ENCODE data around the gene COG4.

COG4 gene

DNA sequence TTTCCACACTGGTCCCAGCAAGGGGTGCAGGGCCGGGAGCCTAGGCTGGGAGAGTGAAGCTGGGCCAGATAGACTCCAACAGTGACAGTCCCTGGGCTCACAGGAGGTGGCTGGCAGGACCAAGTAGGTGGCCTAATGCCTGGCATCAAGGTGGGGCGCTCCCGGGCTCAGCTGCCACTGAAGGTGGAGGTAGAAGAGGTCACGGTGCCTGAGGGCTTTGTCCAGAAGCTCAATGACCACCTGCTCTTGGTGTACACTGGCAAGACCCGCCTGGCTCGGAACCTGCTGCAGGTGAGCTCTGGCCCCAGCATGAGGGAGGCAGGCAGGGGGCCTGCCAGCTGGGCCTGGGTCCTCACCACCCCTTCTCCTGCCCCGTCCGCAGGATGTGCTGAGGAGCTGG, 45.2 kb downstream of the COG4 start:
- DNase-seq, result no peak

DNA sequence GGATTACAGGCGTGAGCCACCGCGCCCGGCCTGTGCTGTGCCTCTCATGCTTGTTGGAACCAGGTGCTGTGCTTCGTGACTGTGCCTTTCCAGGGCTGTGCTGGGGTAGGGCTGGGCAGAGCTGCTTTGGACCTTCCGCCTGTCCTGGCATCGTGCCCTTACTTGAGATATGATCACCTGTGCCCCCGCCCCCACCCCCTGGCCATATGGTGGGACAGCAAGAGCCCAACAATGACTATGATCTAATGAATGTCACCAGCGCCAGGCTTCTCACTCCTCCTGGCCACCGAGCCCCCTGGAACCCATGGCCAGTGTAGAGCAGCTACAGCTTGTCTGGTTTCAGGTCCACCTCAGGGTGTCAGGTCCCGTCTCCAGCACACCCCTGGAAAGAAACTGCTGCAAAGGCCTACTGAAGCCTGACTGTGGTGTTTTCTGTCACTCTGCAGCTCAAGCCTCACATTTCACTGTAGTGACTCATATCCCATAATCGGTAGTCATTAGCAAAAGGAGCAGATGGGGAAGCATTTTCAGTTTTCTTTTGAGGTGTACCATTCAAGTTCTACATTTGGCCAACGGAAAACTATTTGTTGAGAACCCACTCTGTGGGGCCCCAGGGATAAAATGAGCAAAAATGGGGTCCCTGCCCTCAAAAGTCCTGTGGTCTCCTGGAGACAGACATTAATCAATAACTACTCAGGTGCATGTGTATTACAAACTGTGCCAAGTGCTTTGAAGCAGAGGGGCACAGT, 46.9 kb downstream of the COG4 start:
- peak; percentile 58 for DNase-seq

DNA sequence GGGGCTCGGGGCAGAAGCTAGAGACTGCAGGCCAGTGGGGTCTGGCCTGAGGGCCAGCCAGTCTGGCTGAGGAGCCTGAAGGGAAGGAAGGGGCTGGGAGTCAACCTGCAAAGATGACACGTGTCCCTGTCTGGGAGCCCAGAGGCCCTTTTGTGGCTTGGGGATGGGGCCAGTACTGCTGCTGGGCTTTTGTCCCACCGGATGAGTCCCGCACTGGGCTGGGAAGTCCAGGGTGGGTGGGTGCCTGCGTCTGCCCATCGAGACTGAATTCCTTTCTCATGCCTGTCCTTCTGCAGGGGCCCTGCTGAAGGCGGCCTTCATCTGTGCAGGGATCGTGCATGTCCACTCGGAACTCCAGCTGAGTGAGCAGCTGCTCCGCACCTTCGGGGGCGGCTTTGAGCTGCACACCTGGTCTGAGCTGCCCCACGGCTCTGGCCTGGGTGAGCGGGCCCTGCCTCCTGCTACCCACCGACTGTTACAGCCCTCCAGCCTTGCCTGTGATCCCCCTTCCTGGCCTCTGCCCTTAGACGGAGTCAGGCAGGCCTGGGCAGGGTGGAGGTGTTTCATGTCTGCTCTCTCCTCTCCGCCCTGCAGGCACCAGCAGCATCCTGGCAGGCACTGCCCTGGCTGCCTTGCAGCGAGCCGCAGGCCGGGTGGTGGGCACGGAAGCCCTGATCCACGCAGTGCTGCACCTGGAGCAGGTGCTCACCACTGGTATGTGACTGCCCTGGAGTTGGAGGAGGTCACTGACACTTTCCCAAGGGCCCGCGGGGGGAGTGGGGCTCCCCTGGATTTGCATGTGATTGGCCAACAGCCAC, 48.1 kb downstream of the COG4 start:
- no peak for DNase-seq

DNA sequence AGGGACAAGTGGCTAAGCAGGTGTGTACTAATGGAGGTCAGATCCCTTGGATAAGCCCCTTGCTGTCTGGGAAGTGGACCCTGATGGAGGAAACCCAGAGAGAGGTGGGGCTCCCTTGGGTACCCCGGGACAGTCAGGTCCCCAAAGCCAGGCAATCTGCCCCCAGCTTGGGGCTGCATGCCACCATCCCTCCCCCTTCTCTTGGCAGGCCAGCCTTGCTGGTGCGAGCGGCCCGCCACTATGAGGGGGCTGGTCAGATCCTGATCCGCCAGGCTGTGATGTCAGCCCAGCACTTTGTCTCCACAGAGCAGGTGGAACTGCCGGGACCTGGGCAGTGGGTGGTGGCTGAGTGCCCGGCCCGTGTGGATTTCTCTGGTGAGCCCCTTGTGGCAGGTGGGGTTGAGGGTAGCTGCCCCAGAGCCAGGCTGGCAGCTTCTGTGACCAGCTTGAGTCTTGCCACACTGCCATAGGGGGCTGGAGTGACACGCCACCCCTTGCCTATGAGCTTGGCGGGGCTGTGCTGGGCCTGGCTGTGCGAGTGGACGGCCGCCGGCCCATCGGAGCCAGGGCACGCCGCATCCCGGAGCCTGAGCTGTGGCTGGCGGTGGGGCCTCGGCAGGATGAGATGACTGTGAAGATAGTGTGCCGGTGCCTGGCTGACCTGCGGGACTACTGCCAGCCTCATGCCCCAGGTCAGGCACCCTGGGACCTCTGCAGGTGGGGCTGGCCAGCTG, 48.9 kb downstream of the COG4 start:
- DNase-seq, result no peak

DNA sequence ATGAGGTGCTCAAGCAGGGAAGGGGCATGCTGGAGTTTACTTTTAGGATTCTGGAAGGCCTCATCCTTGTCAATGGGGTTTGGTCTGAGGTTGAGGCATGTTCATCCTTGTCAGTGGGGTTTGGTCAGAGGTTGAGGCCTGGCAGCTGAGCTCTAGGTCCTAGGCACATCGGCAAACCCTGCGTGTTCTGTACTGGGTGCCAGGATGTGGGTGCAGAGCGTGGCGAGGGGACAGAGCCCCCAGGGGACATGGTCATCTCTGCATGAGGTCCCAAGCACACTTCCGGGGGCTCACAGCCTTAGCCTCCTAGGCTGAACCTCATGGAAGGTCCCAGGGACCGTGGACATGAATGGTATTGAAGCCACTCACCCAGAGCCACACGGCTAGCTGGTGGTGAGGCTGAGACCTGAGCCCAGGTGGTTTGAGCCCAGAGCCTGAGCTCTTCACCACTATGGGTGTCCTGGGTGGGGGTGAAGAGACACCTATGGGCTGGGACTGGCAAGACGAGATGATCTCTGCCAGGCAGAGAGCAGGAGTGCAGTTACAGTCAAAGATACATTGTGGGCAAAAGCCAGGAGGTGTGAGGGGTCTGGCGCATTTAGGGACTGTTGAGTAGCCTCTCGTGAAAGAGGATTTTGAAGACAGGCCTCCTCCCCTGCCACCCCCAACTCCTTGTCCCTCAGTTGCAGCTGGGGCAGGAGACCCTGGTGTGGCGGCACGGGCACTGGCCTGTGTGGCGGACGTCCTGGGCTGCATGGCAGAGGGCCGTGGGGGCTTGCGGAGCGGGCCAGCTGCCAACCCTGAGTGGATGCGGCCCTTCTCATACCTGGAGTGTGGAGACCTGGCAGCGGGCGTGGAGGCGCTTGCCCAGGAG, 49.7 kb downstream of the COG4 start:
- no peak for DNase-seq

DNA sequence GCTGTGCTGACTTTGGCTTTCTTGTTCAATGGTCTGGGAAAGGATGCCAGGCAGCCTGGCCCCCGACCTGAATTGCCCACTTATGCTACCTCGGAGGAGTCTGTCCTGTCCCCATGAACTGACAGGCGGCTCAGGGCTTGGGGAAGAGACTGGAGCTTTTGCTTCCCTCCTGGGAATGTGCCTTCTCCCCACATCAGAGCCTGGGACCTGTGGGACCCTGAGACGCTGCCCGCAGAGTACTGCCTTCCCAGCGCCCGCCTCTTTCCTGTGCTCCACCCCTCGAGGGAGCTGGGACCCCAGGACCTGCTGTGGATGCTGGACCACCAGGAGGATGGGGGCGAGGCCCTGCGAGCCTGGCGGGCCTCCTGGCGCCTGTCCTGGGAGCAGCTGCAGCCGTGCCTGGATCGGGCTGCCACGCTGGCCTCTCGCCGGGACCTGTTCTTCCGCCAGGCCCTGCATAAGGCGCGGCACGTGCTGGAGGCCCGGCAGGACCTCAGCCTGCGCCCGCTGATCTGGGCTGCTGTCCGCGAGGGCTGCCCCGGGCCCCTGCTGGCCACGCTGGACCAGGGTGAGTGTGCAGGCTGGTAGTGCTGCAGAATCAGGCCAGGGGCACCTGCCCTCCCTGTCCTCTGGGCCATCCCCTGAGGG, 50.4 kb downstream of the COG4 start:
- no peak for DNase-seq

DNA sequence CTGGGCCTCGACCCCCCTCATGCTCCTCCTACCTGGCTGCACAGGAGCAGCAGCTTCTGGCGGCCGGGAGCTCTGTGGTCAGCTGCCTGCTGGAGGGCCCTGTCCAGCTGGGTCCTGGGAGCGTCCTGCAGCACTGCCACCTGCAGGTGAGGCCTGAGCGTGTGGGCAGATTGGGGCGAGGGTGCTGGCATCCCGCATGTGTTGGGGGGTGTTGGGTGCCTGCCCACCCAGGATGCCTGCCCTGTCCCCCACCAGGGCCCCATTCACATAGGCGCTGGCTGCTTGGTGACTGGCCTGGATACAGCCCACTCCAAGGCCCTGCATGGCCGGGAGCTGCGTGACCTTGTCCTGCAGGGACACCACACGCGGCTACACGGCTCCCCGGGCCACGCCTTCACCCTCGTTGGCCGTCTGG, 52.4 kb downstream of the COG4 start:
- no peak for DNase-seq

DNA sequence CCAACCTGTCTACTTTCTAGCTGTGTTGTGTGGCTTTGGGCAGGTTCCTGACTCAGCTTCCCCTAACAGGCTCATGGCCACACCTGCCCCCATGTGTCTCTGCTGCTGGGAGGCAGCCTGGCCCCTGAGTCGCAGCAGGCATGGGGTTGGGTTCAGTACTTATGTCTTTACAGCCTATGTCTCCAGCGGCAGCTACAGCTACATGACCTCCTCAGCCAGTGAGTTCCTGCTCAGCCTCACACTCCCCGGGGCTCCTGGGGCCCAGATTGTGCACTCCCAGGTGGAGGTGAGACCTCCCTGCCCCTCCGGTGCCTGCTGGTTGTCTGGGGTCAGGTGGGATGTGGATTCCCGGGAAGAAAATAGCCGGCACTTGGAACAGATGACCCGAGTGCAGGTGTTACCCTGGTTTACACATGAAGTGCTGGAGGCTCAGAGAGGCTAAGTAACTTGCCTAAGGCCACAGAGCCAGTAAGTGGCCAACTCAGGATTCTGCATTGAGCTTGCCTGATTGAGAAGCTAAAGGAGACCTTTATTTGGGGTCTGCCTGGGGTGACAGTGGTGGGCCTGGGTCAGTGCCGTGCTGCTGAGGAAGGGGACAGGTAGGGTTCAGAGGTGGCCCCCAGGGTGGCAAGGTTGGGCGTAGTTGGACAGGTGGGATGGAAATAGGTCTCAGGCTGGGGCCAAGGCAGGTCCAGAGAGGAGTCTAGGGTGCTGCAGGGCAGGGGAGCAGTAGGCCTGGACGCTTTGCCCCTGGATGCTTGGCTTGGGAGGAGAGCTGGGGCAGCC, 53.0 kb downstream of the COG4 start:
- no peak for DNase-seq

DNA sequence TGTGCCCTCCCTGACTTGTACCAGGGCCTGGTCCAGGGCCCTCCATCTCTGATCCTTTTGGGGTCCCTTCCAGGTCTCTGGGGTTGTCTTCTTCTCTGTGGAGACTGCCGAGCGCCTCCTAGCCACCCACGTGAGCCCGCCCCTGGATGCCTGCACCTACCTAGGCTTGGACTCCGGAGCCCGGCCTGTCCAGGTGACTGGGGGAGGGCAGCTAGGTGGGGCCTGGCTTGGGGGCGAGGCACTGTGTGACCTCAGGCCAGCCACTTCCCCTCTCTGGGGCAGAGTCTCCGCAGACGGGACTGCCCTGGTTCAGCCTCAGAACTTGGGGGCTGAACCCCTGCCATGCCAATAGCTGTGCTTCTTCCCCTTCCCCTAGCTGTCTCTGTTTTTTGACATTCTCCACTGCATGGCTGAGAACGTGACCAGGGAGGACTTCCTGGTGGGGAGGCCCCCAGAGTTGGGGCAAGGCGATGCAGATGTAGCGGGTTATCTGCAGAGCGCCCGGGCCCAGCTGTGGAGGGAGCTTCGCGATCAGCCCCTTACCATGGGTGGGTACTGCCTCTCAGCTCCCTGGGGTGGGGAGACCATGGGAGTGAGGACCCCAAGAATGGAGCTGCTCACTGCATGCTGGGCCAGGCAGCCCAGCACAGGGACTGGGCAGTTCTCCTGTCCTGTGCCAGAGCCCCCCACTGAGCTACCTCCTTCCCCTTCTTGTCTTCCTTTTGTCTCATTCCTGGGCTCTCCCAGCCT, 54.4 kb downstream of the COG4 start:
- DNase-seq, result no peak

DNA sequence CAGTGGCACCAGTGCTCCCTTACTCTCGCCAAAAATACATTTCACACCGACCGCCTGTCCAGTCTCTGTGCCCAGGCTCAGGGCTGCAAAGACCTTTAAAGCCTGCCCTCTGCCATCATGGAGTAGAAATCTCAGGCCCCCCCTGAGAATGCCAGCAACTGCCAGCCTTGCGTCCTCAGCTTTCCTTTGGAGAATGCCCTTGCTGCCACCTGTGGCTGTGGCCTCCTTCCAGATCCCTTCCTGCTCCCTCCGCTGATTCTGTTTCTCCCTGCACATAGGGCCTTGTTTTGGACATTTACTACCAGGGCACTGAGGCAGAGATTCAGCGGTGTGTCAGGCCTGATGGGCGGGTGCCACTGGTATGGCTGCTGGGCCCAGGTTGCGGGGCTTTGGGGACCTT, 55.7 kb downstream of the COG4 start:
- DNase-seq, result no peak

DNA sequence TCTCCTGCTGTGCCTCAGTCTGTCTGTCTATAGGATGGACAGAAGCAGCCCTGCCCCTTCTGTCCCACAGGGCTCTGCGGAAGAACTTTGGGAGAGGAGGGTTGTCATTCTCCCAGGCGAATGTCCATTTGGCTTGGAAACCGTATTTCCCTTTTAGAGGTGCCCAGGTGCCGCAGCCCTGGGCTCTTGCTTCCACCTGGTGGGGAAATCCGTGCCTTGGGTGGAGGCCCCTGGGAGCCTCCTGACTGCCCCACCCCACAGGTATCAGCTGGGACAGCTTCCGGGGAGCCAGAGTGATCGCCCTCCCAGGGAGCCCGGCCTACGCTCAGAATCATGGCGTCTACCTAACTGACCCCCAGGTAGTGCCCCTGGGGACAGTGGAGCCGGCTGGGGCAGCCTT, 56.2 kb downstream of the COG4 start:
- DNase-seq, result no peak

DNA sequence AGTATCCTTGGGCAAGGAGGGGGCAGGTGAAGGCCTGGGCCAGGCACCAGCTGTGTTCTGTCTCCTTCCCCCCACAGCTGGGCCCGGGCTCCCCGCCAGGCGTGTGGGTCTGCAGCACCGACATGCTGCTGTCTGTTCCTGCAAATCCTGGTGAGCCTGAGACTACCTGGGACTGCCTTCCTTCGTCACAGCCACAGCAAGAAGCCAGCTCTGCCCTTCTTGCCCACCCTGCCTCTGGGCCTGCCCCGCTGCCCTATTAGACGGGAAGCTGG, 56.6 kb downstream of the COG4 start:
- no peak for DNase-seq

DNA sequence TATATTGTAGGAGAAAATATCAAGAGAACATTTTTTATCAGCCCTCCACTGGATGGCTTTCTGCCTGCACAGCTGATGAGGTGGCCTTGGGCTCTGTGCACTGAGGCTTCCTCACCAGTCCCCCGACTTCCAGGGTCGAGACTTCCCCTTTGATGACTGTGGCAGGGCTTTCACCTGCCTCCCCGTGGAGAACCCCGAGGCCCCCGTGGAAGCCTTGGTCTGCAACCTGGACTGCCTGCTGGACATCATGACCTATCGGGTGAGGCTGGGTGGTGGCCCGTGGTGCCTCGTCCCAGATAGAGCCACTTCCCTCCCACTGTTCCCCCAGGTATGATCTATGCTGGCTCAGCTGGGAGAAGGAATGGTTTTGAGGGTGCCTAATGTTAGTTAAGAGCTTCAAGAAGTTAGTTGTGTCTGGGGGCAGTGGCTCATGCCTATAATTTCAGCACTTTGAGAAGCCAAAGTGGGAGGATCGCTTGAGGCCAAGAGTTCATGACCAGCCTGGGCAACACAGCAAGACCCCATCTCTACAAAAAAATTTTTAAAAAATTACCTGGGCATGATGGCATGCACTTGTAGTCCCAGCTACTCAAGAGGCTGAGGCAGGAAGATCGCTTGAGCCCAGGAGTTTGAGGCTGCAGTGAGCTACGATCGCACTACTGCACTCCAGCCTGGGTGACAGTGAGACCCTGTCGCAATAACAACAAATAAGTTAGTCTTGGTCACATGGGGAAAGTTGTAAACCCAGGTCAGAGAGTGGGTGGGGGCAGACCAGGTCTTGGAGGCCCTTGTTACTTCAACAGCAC, 57.2 kb downstream of the COG4 start:
- no peak for DNase-seq

DNA sequence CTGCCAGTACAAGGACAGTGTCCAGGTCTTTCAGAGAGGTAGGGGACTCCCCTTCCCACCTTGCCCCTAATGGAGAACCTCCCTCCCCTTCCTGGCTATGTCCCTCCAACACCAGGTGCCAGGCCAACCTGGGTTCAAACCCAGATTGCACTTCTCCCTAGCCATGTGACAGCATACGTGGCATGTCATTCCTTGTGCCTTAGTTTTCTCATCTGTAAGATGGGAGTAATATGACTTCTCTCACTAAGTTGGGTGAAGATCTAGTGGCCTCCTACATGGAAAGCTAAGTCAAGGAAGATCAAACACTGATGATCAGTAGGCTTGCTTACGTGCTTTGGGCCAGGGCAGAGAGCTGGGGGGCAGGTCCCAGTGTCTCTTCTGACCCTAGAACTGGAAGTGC, 60.1 kb downstream of the COG4 start:
- no peak for DNase-seq

DNA sequence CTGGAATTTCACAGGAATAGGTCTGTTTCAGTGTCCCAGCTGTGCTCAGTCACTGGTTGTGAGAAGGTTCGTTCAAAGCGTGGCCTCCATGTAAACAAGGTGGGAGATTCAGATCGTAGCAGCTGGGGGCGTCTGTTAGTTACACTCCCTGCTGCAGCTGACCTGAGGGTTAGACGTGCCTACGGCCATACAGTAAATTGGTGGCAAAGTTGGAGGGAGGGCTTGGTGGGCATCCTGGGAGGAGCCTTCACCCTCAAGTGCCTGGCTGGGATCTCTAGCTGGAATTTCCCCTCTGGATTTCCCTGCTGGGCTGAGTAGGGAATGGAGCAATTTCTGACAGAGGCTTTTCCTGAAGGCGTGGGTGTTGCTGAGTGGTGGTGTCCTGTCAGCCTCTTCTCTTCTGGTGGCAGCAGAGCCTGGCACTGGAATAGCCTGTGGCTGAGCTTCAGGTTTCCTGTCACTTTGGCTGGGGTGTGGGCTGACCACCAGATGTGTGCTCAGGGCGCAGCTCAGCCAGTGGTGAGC, 62.6 kb downstream of the COG4 start:
- no peak for DNase-seq

DNA sequence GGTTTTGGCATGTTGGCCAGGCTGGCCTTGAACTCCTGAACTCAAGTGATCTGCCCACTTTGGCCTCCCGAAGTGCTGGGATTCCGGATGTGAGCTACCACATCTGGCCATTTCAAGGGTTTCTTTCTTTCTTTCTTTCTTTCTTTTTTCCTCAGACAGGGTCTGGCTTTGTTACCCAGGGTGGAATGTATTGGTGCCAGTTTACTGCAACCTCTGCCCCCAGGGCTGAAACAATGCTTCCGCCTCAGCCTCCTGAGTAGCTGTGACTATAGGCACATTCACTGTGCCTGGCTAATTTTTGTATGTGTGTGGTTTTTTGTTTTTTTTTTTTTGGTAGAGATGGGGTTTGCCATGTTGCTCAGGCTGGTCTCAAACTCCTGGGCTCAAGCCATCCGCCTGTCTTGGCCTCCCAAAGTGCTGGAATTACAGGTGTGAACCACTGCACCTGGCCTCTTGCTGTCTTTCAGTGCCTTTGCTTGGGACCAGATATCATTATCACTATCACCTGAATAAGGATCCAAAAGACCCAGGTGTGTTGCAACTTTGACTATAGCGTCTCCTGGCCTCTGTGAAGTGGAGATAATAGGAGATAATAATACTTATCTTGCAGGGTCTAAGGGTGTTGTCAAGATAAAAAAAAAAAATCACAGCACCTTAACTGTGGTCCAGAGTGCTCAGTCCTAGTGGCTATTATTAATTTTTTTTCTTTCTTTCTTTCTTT, 65.7 kb downstream of the COG4 start:
- no peak for DNase-seq

DNA sequence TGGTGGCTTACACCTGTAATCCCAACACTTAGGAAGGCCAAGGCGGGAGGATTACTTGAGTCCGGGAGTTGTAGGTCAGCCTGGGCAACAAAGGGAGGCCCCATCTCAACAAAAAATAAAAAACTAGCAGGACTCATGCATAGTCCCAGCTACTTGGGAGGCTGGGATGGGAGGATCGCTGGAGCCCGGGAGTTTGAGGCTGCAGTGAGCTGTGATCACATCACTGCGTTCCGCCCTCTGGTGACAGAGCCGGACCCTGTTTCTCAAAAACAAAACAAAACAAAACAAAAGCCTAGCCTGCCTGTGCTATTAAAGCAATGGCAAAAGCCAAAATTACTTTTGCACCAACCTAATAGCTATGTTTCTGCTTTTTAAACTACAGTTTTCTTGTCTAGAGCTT, 67.4 kb downstream of the COG4 start:
- DNase-seq, result no peak

DNA sequence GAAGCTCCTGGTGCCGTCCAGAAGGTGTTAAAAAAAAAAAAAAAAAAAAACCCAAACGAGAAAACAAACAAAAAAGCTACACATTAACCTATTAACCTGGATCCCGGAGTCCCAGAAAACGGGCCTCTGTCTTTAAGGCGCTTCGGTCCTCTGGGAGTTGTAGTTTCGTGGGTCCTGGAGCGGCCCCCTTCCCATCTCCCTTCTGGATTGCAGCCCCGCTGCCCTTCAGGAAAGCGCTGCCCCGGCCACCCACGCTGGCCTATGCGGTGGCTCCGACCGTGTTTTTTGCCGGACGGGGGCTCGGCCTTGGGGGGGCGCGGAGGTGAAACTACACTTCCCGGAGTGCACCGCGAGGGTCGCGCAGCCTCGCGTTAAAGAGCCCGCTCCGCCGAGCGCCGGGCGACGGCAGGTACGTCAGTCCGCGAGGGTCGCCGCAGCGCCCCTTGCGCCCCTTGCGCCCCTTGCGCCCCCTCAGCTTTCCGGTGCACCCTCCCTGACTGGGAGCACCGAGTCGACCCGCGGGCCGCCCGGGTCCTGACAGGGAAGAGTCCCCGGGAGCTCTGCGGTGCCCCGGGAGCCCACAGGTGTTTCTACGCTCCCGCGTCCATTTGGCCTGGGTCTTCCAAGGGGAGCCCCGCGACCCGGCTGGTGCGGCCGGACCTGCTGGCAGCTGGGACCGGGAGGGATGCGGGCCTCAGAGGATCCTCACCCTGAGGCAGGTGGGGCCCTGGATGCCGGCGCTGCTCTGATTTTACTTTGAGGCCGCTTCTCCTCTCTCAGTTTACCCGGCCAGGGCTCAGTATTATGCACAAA, 68.9 kb downstream of the COG4 start, which contains the start of gene FCSK:
TSS of gene FCSK (plus strand) at position 374 of the 813 bp plus-strand sequence. CDS start 8,596 bp downstream, outside the sequence.
- DNase-seq, result peak; percentile 63

All from stimulated activated CD4-positive, alpha-beta T cell treated with anti-CD3 and anti-CD28 coated beads, Interleukin-4, amount 100 ng/mL, for 24 hours (primary cell).